ENCODE measurements around the gene LYPD6B. TPM values are rescaled to one million over a fixed set of nuclear protein-coding genes. Genes with fewer than 3 reads are reported as not detected.

LYPD6B gene
- total RNA-seq, 2 experiments from 2014 or later, result not detected

GRCh38 chr2:149001496-149001895 lies 37.0 kb upstream of the LYPD6B start:
- H3K36me3 Mint-ChIP-seq (ENCODE audit: low read depth), result no peaks in the 10 kb centered on the region
- ChIA-PET CTCF (interaction anchor here (1.4 to 3.0 kb wide), 2 partner anchors 11 to 16 kb away, joined by 4 to 14 read pairs; no protein-coding TSS in a partner anchor), POLR2A (no interaction called here)
- H3K4me3 Mint-ChIP-seq, result no peak overlapping the region
- no peaks in the 10 kb centered on the region for H3K4me1 Mint-ChIP-seq (ENCODE audit: low read depth)
- no peak overlapping the region for H3K27ac Mint-ChIP-seq
- ATAC-seq (no peak), DNase-seq (no peak)
- H3K27me3 Mint-ChIP-seq (ENCODE audit: low read depth), result no peaks in the 10 kb centered on the region
- no peaks in the 10 kb centered on the region for H3K9me3 Mint-ChIP-seq (ENCODE audit: insufficient read depth)

GRCh38 chr2:149002378-149002890 lies 36.1 kb upstream of the LYPD6B start:
- POLR2A ChIA-PET, result no interaction called here
- H3K27me3 Mint-ChIP-seq (ENCODE audit: low read depth), result no peaks in the 10 kb centered on the region
- no peaks in the 10 kb centered on the region for H3K4me1 Mint-ChIP-seq (ENCODE audit: low read depth)
- no peak for DNase-seq
- no peak for ATAC-seq
- H3K4me3 Mint-ChIP-seq, result no peak overlapping the region
- H3K36me3 Mint-ChIP-seq (ENCODE audit: low read depth), result no peaks in the 10 kb centered on the region
- H3K9me3 Mint-ChIP-seq (ENCODE audit: insufficient read depth), result no peaks in the 10 kb centered on the region
- no peak overlapping the region for H3K27ac Mint-ChIP-seq
- CTCF ChIA-PET, result no interaction called here

GRCh38 chr2:149002891-149003740 lies 35.4 kb upstream of the LYPD6B start:
- Mint-ChIP-seq H3K27ac (no peak overlapping the region), H3K9me3 (ENCODE audit: insufficient read depth) (no peaks in the 10 kb centered on the region), H3K4me3 (no peak overlapping the region), H3K36me3 (ENCODE audit: low read depth) (no peaks in the 10 kb centered on the region), H3K27me3 (ENCODE audit: low read depth) (no peaks in the 10 kb centered on the region), H3K4me1 (ENCODE audit: low read depth) (no peaks in the 10 kb centered on the region)
- POLR2A ChIA-PET, result no interaction called here
- CTCF ChIA-PET, result no interaction called here
- no peak for DNase-seq
- no peak for ATAC-seq

GRCh38 chr2:149004836-149005235 lies 33.7 kb upstream of the LYPD6B start:
- Mint-ChIP-seq H3K36me3 (ENCODE audit: low read depth) (no peaks in the 10 kb centered on the region), H3K9me3 (ENCODE audit: insufficient read depth) (no peaks in the 10 kb centered on the region), H3K4me1 (ENCODE audit: low read depth) (no peaks in the 10 kb centered on the region), H3K4me3 (no peak overlapping the region), H3K27ac (no peak overlapping the region), H3K27me3 (ENCODE audit: low read depth) (no peaks in the 10 kb centered on the region)
- POLR2A ChIA-PET, result no interaction called here
- DNase-seq, result no peak
- CTCF ChIA-PET, result interaction anchor here (1.1 kb wide), 1 partner anchor 12 kb away, joined by 4 read pairs; no protein-coding TSS in a partner anchor
- no peak for ATAC-seq

GRCh38 chr2:149005471-149006077 lies 32.9 kb upstream of the LYPD6B start:
- Mint-ChIP-seq H3K27ac (no peak overlapping the region), H3K4me3 (no peak overlapping the region), H3K9me3 (ENCODE audit: insufficient read depth) (no peaks in the 10 kb centered on the region), H3K36me3 (ENCODE audit: low read depth) (no peaks in the 10 kb centered on the region), H3K27me3 (ENCODE audit: low read depth) (no peaks in the 10 kb centered on the region), H3K4me1 (ENCODE audit: low read depth) (no peaks in the 10 kb centered on the region)
- ChIA-PET CTCF (interaction anchor here (1.7 kb wide), 1 partner anchor 12 kb away, joined by 7 read pairs; no protein-coding TSS in a partner anchor), POLR2A (no interaction called here)
- DNase-seq, result no peak
- ATAC-seq, result no peak

- no peaks in the 10 kb centered on the region for H3K9me3 Mint-ChIP-seq (ENCODE audit: insufficient read depth)
- no peaks in the 10 kb centered on the region for H3K4me1 Mint-ChIP-seq (ENCODE audit: low read depth)
- ChIA-PET POLR2A (interaction anchor here (0.6 kb wide), 1 partner anchor 32 kb away, joined by 3 read pairs; no protein-coding TSS in a partner anchor), CTCF (interaction anchor here (1.2 to 1.7 kb wide), 3 partner anchors 9 to 30 kb away, joined by 3 to 7 read pairs (median 3); no protein-coding TSS in a partner anchor)
- H3K36me3 Mint-ChIP-seq (ENCODE audit: low read depth), result no peaks in the 10 kb centered on the region
- H3K27ac Mint-ChIP-seq, result no peak overlapping the region
- H3K4me3 Mint-ChIP-seq, result no peak overlapping the region
- no peak for ATAC-seq
- H3K27me3 Mint-ChIP-seq (ENCODE audit: low read depth), result no peaks in the 10 kb centered on the region
- no peak for DNase-seq
These were observed 31.5 kb upstream of the LYPD6B start for GRCh38 chr2:149006883-149007543.

- DNase-seq (no peak), ATAC-seq (no peak)
- no peaks in the 10 kb centered on the region for H3K9me3 Mint-ChIP-seq (ENCODE audit: insufficient read depth)
- no peaks in the 10 kb centered on the region for H3K4me1 Mint-ChIP-seq (ENCODE audit: low read depth)
- no peaks in the 10 kb centered on the region for H3K27me3 Mint-ChIP-seq (ENCODE audit: low read depth)
- no peaks in the 10 kb centered on the region for H3K36me3 Mint-ChIP-seq (ENCODE audit: low read depth)
- H3K4me3 Mint-ChIP-seq, result no peak overlapping the region
- no peak overlapping the region for H3K27ac Mint-ChIP-seq
- ChIA-PET CTCF (no interaction called here), POLR2A (no interaction called here)
These were observed 30.1 kb upstream of the LYPD6B start for GRCh38 chr2:149008381-149008780.

GRCh38 chr2:149009576-149010461 lies 28.7 kb upstream of the LYPD6B start:
- no peak overlapping the region for H3K27ac Mint-ChIP-seq
- POLR2A ChIA-PET, result no interaction called here

GRCh38 chr2:149012545-149012944 lies 26.0 kb upstream of the LYPD6B start:
- H3K27ac Mint-ChIP-seq, result no peak overlapping the region
- H3K36me3 Mint-ChIP-seq (ENCODE audit: low read depth), result no peaks in the 10 kb centered on the region
- no peak for DNase-seq

More at GRCh38 chr2:149009576-149010461, 28.7 kb upstream of the LYPD6B start:
- Mint-ChIP-seq H3K27me3 (ENCODE audit: low read depth) (no peaks in the 10 kb centered on the region), H3K36me3 (ENCODE audit: low read depth) (no peaks in the 10 kb centered on the region), H3K4me3 (no peak overlapping the region), H3K9me3 (ENCODE audit: insufficient read depth) (no peaks in the 10 kb centered on the region), H3K4me1 (ENCODE audit: low read depth) (no peaks in the 10 kb centered on the region)
- DNase-seq, result no peak
- no peak for ATAC-seq
- CTCF ChIA-PET, result interaction anchor here (0.8 to 1.2 kb wide), 2 partner anchors 8 to 30 kb away, joined by 3 read pairs; no protein-coding TSS in a partner anchor

GRCh38 chr2:149015501-149015900 lies 23.0 kb upstream of the LYPD6B start:
- Mint-ChIP-seq H3K27ac (no peak overlapping the region), H3K27me3 (ENCODE audit: low read depth) (no peaks in the 10 kb centered on the region), H3K4me3 (no peak overlapping the region), H3K4me1 (ENCODE audit: low read depth) (no peaks in the 10 kb centered on the region), H3K36me3 (ENCODE audit: low read depth) (no peaks in the 10 kb centered on the region), H3K9me3 (ENCODE audit: insufficient read depth) (no peaks in the 10 kb centered on the region)
- CTCF ChIA-PET, result interaction anchor here (0.7 to 1.3 kb wide), 3 partner anchors 8 to 462 kb away, joined by 3 read pairs; no protein-coding TSS in a partner anchor
- POLR2A ChIA-PET, result no interaction called here
- DNase-seq (no peak), ATAC-seq (no peak)

More at GRCh38 chr2:149012545-149012944, 26.0 kb upstream of the LYPD6B start:
- Mint-ChIP-seq H3K9me3 (ENCODE audit: insufficient read depth) (no peaks in the 10 kb centered on the region), H3K4me3 (no peak overlapping the region), H3K4me1 (ENCODE audit: low read depth) (no peaks in the 10 kb centered on the region), H3K27me3 (ENCODE audit: low read depth) (no peaks in the 10 kb centered on the region)
- ATAC-seq, result no peak
- ChIA-PET CTCF (no interaction called here), POLR2A (no interaction called here)
